HepG2 (cell line): Measurements from ENCODE around the gene PPP1R12A. TPM values are rescaled to one million over a fixed set of nuclear protein-coding genes. Genes with fewer than 3 reads are reported as not detected.

Source experiments
- ATAC-seq: fragments of 200-7000 bp; cut with Tn5 transposase; 3 replicates; pipeline ENCODE4 v1.9.1; 2020; ENCODE audit warnings: mild to moderate bottlenecking, moderate library complexity
- BruUV-seq: library from RNA; stranded (reverse); fragments of 400-500 nt; replicated peaks from 2 replicates; lab custom pipeline; 2021; lab: Mats Ljungman, UMichigan
- CTCF ChIA-PET: fragments of 300-600 bp; formaldehyde crosslinking; extraction: SDS; loops from one replicate; lab custom pipeline; 2021; ENCODE audit warnings: low total read pairs, inconsistent platforms, low intra/inter-chr PET ratio; lab: Yijun Ruan, JAX
- POLR2A ChIA-PET: fragments of 350-600 bp; sonication (Branson Sonifier 250); formaldehyde crosslinking; loops from one replicate; lab custom pipeline; 2020; ENCODE audit warnings: antibody characterized with exemption, inconsistent platforms; lab: Yijun Ruan, JAX
- DNase-seq: peaks from one replicate; pipeline ENCODE4 v3.0.0-alpha.2; 2015; ENCODE audit warnings: low spot score
- FAIRE-seq: peaks from 3 replicates; lab custom pipeline; 2011; peaks lifted over from hg19 to GRCh38; lab: Jason Lieb, UNC
- H2AFZ ChIP-seq: one replicate; pipeline ENCODE4 v1.6.1; 2011; ENCODE audit warnings: low read length, inconsistent platforms
- H3K27ac ChIP-seq: fragments of 300-600 bp; 3 replicates; pipeline ENCODE4 v1.8.0; 2011; ENCODE audit warnings: mixed run types, mild to moderate bottlenecking, mixed read lengths, low read length, inconsistent platforms; ENCODE audit not compliant: insufficient read depth; ENCODE audit errors: extremely low read length
- H3K27me3 ChIP-seq, 2 experiments: fragments of 200-600 bp in 1 of 2; 2 replicates in 1 of 2; 3 replicates in 1 of 2; pipeline versions ENCODE4 v1.6.0 to v1.8.0; 2011; ENCODE audit warnings: low read length in 2 of 2, mild to moderate bottlenecking in 2 of 2, moderate library complexity in 2 of 2, inconsistent platforms in 1 of 2; ENCODE audit not compliant: insufficient read depth in 2 of 2, control insufficient read depth in 1 of 2
- H3K36me3 ChIP-seq, 2 experiments: fragments of 200-600 bp in 1 of 2; replicated peaks in 1 of 2; 2 replicates in 1 of 2; 3 replicates in 1 of 2; pipeline versions ENCODE4 v1.5.1 to v1.8.0; 2011; ENCODE audit warnings: low read length in 2 of 2, inconsistent platforms in 1 of 2; ENCODE audit not compliant: insufficient read depth in 2 of 2, control insufficient read depth in 1 of 2
- H3K4me1 ChIP-seq: 2 replicates; pipeline ENCODE4 v1.5.1; 2012; ENCODE audit warnings: low read length, inconsistent platforms; ENCODE audit not compliant: insufficient read depth
- H3K4me2 ChIP-seq: 2 replicates; pipeline ENCODE4 v1.6.0; 2011; ENCODE audit warnings: low read depth, low read length, inconsistent platforms
- H3K4me3 ChIP-seq, 3 experiments: fragments of 200-600 bp in 1 of 3; sonication (generic), shearing (Covaris generic) in 1 of 3; replicated peaks in 1 of 3; 2 replicates each; pipeline ENCODE4 v1.5.1; 2011 to 2016; ENCODE audit warnings: low read length in 3 of 3, inconsistent platforms in 2 of 3, low read depth in 2 of 3, mild to moderate bottlenecking in 2 of 3, control low read depth in 1 of 3, mixed read lengths in 1 of 3; ENCODE audit not compliant: insufficient read depth in 1 of 3
- H3K79me2 ChIP-seq: one replicate; pipeline ENCODE4 v1.6.1; 2011; ENCODE audit warnings: low read length, inconsistent platforms; ENCODE audit not compliant: insufficient read depth
- H3K9ac ChIP-seq: 2 replicates; pipeline ENCODE4 v1.6.0; 2011; ENCODE audit warnings: mild to moderate bottlenecking, low read depth, low read length, inconsistent platforms; ENCODE audit not compliant: insufficient read depth
- H3K9me3 ChIP-seq: 2 replicates; pipeline ENCODE4 v1.5.1; 2012; ENCODE audit warnings: mild to moderate bottlenecking, low read length
- H4K20me1 ChIP-seq: 2 replicates; pipeline ENCODE4 v1.6.0; 2011; ENCODE audit warnings: inconsistent platforms, mild to moderate bottlenecking, low read length, moderate library complexity; ENCODE audit not compliant: insufficient read depth
- BORCS8-MEF2B ChIP-seq: sonication (generic); formaldehyde crosslinking; IDR thresholded peaks from 2 replicates; pipeline ENCODE4 v1.8.0; 2022; ENCODE audit warnings: mild to moderate bottlenecking, missing genetic modification reagents
- CSRNP1 ChIP-seq: sonication (generic); formaldehyde crosslinking; IDR thresholded peaks from 2 replicates; pipeline ENCODE4 v1.8.1; 2023; ENCODE audit warnings: mild to moderate bottlenecking, missing genetic modification reagents
- HNRNPH1 ChIP-seq: fragments of 200-400 bp; formaldehyde crosslinking; optimal IDR thresholded peaks from 2 replicates; pipeline ENCODE3; 2017; ENCODE audit warnings: mild to moderate bottlenecking, low read depth, low read length
- MEIS2 ChIP-seq: sonication (generic); formaldehyde crosslinking; IDR thresholded peaks from 2 replicates; pipeline ENCODE4 v1.9.0; 2021; ENCODE audit warnings: mild to moderate bottlenecking, missing genetic modification reagents
- NFIC ChIP-seq: IDR thresholded peaks from 2 replicates; pipeline ENCODE4 v1.6.1; 2012; ENCODE audit warnings: mild to moderate bottlenecking, low read length, inconsistent platforms
- ZNF33B ChIP-seq: sonication (generic); formaldehyde crosslinking; IDR thresholded peaks from 2 replicates; pipeline ENCODE4 v1.5.1; 2020; ENCODE audit warnings: mild to moderate bottlenecking, missing genetic modification reagents
- ZNF644 ChIP-seq: IDR thresholded peaks from 2 replicates; pipeline ENCODE4 v1.6.1; 2016; ENCODE audit warnings: low read depth
- ZNF704 ChIP-seq: sonication (generic); formaldehyde crosslinking; IDR thresholded peaks from 2 replicates; pipeline ENCODE4 v1.8.1; 2023; ENCODE audit warnings: mild to moderate bottlenecking, inconsistent platforms, moderate library complexity, missing genetic modification reagents, borderline replicate concordance
- WGBS: methylation state at CpG from one replicate; pipeline ENCODE4 v1.1.6; 2017; ENCODE audit warnings: low lambda C conversion rate; 5-methylcytosine and 5-hydroxymethylcytosine counted together
- in situ Hi-C: cut with HindIII; loops from 2 replicates; pipeline ENCODE4 v1.10.0; 2017; ENCODE audit warnings: low pct_unique_long_range_greater_than_20kb; ENCODE audit not compliant: extremely low pct_ligation_motif_present
- intact Hi-C: fragments of 100-400 bp; cut with micrococcal nuclease; formaldehyde crosslinking; loops from one replicate; pipeline ENCODE4 v1.10.0; 2022; ENCODE audit not compliant: unreplicated experiment
- polyA plus RNA-seq, 8 experiments: library from polyadenylated mRNA; depleted of rRNA in 3 of 8; stranded (reverse) in 7 of 8; unstranded in 1 of 8; fragments of >200 nt; fragmentation: Illumina TruSeq in 4 of 8; extraction: Trizol in 4 of 8; gene quantifications; 2 replicates each; pipeline versions ENCODE4 v1.2.1 to v1.2.3, GENCODE V29; 2011 to 2016; ENCODE audit warnings: low read depth in 4 of 8, missing spikeins in 1 of 8, mixed read lengths in 1 of 8; ENCODE audit not compliant: insufficient read depth in 1 of 8
- total RNA-seq, 5 experiments: library from RNA; depleted of rRNA; stranded (reverse); fragments of >200 nt; fragmentation: Illumina TruSeq; extraction: Trizol; gene quantifications; 2 replicates each; pipeline ENCODE4 v1.2.3, GENCODE V29; 2016; ENCODE audit warnings: low read depth in 1 of 5
- TF ChIP-seq, protein P1 (sequence below): sonication (generic); formaldehyde crosslinking; IDR thresholded peaks from 2 replicates; pipeline ENCODE4 v1.4.0; 2020; ENCODE audit warnings: missing genetic modification reagents
- TF ChIP-seq, protein P2 (sequence below): sonication (generic); formaldehyde crosslinking; IDR thresholded peaks from 2 replicates; pipeline ENCODE4 v1.4.0; 2020; ENCODE audit warnings: missing genetic modification reagents

Gene PPP1R12A
- total and polyA plus RNA-seq, 2 of the 13 experiments (the other 11 are each of a cell fraction or from before 2014, with no cell fraction given) = 23.8 to 50.0 TPM

DNA sequence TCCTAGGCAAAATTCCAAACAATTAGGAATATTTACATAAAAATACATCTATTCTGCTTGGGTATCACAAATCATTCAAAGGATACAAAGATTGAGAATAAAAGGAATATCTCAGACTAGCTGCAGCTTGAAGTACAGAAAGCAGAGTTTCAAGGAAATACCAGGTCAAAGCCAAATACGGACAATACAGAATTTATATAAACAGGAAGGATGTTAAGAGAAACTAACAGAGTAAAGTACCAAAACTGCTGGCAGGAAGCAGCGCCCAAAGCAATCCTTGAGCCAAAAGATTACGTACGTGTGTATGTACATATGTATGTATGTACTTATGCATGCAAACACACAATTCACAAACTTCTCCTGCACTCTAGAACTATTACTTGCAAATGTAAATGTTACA is 86.6 kb downstream of the PPP1R12A start:
- H4K20me1 ChIP-seq = no peaks in the 10 kb centered on the region
- peaks cover 3 to 14% of the 10 kb centered on the region in 2 experiments for H3K36me3 ChIP-seq
- DNase-seq = no peak
- no peak overlapping the region for H3K4me3 ChIP-seq
- WGBS = 71% methylated on average over 4 of the region's 4 CpGs
- H3K9ac ChIP-seq = no peak overlapping the region
- CTCF ChIA-PET = no interaction called here
- BruUV-seq = no TSS peak
- H3K79me2 ChIP-seq = peaks cover 19% of the 10 kb centered on the region
- no peak for ATAC-seq
- H3K9me3 ChIP-seq = no peaks in the 10 kb centered on the region
- H3K4me1 ChIP-seq = no peaks in the 10 kb centered on the region; the same call in 1 of the 2 replicates
- no peak overlapping the region for H3K27ac ChIP-seq
- no peak overlapping the region for H2AFZ ChIP-seq
- POLR2A ChIA-PET = no interaction called here
- TF ChIP-seq ZNF644 (CRISPR knock-in tag) = no peak
- TF ChIP-seq HNRNPH1 = no peak
- TF ChIP-seq ZNF704 (CRISPR knock-in tag) = no peak
- TF ChIP-seq MEIS2 (CRISPR knock-in tag) = no peak
- no peak for TF ChIP-seq ZNF33B
- no peak for TF ChIP-seq CSRNP1 (CRISPR knock-in tag)
- TF ChIP-seq, protein P1, sequence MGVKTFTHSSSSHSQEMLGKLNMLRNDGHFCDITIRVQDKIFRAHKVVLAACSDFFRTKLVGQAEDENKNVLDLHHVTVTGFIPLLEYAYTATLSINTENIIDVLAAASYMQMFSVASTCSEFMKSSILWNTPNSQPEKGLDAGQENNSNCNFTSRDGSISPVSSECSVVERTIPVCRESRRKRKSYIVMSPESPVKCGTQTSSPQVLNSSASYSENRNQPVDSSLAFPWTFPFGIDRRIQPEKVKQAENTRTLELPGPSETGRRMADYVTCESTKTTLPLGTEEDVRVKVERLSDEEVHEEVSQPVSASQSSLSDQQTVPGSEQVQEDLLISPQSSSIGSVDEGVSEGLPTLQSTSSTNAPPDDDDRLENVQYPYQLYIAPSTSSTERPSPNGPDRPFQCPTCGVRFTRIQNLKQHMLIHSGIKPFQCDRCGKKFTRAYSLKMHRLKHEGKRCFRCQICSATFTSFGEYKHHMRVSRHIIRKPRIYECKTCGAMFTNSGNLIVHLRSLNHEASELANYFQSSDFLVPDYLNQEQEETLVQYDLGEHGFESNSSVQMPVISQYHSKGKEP (CRISPR knock-in tag) = no peak
- TF ChIP-seq BORCS8-MEF2B (CRISPR knock-in tag) = no peak
- no peak for TF ChIP-seq NFIC
- TF ChIP-seq, protein P2, sequence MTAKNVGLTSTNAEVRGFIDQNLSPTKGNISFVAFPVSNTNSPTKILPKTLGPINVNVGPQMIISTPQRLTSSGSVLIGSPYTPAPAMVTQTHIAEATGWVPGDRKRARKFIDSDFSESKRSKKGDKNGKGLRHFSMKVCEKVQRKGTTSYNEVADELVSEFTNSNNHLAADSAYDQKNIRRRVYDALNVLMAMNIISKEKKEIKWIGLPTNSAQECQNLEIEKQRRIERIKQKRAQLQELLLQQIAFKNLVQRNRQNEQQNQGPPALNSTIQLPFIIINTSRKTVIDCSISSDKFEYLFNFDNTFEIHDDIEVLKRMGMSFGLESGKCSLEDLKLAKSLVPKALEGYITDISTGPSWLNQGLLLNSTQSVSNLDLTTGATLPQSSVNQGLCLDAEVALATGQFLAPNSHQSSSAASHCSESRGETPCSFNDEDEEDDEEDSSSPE (CRISPR knock-in tag) = no peak
- TF ChIP-seq, all 625 proteins: peak for 0
- in situ Hi-C loops (no loop called here), intact Hi-C loops (no loop called here)
- H3K27me3 ChIP-seq = no peaks in the 10 kb centered on the region
- no peak for FAIRE-seq
- no peak overlapping the region for H3K4me2 ChIP-seq
